KG1 (cell line): ENCODE results near the gene GPR161.

ENCODE experiments used
- DNase-seq: peaks from one replicate; lab custom pipeline; 2025; lab: John Stamatoyannopoulos, UW

The GPR161 gene

GRCh38 chr1:168146626-168147025 is 9.9 kb upstream of the GPR161 start:
- DNase-seq: no peak

- no peak for DNase-seq
Observed at GRCh38 chr1:168146160-168146539, 9.4 kb upstream of the GPR161 start.

GRCh38 chr1:168145184-168146159 is 8.7 kb upstream of the GPR161 start:
- peak; percentile 79 for DNase-seq

- no peak for DNase-seq
Observed at GRCh38 chr1:168141871-168142385, 5.2 kb upstream of the GPR161 start.

GRCh38 chr1:168139070-168139469 is 2.3 kb upstream of the GPR161 start:
- DNase-seq: no peak

GRCh38 chr1:168138134-168138533 is 1.4 kb upstream of the GPR161 start:
- no peak for DNase-seq

GRCh38 chr1:168137515-168137821 is 738 bp upstream of the GPR161 start:
- DNase-seq: no peak

GRCh38 chr1:168135921-168136708 is 615 bp downstream of the GPR161 start:
- DNase-seq: no peak

- DNase-seq: no peak
Observed at GRCh38 chr1:168135116-168135920, 1.4 kb downstream of the GPR161 start.

- no peak for DNase-seq
Observed at GRCh38 chr1:168134642-168135041, 2.1 kb downstream of the GPR161 start.

GRCh38 chr1:168134132-168134531 is 2.6 kb downstream of the GPR161 start:
- DNase-seq: no peak

- DNase-seq: no peak
Observed at GRCh38 chr1:168129933-168130332, 6.8 kb downstream of the GPR161 start.

- no peak for DNase-seq
Observed at GRCh38 chr1:168127503-168127902, 9.2 kb downstream of the GPR161 start.

- DNase-seq: no peak
Observed at GRCh38 chr1:168125051-168125450, 11.7 kb downstream of the GPR161 start.

- DNase-seq: no peak
Observed at GRCh38 chr1:168121401-168122011, 15.2 kb downstream of the GPR161 start.

GRCh38 chr1:168119750-168120149 is 17.0 kb downstream of the GPR161 start:
- no peak for DNase-seq

- DNase-seq: no peak
Observed at GRCh38 chr1:168116327-168116799, 20.4 kb downstream of the GPR161 start.

- no peak for DNase-seq
Observed at GRCh38 chr1:168114845-168115244, 21.9 kb downstream of the GPR161 start.

GRCh38 chr1:168112673-168113305 is 23.9 kb downstream of the GPR161 start:
- no peak for DNase-seq

- no peak for DNase-seq
Observed at GRCh38 chr1:168110896-168111545, 25.7 kb downstream of the GPR161 start.
